Endodermal cell (in vitro differentiated cells): ENCODE measurements around the gene ZNF318. TPM values are rescaled to one million over a fixed set of nuclear protein-coding genes. Genes with fewer than 3 reads are reported as not detected.

ENCODE experiments used
- DNase-seq: peaks from one replicate; pipeline ENCODE4 v3.0.0-alpha.2; 2017
- H3K27ac ChIP-seq: 2 replicates; pipeline ENCODE4 v1.5.1; 2013; ENCODE audit warnings: mild to moderate bottlenecking, low read depth, low read length, moderate library complexity
- H3K27me3 ChIP-seq: 2 replicates; pipeline ENCODE4 v1.6.1; 2013; ENCODE audit warnings: mild to moderate bottlenecking, low read length, moderate library complexity; ENCODE audit not compliant: insufficient read depth, control insufficient read depth, poor library complexity, severe bottlenecking
- H3K36me3 ChIP-seq: 2 replicates; pipeline ENCODE4 v1.7.0; 2013; ENCODE audit warnings: mild to moderate bottlenecking, low read length, moderate library complexity; ENCODE audit not compliant: control insufficient read depth, insufficient read depth
- H3K4me1 ChIP-seq: one replicate; pipeline ENCODE4 v1.7.0; 2013; ENCODE audit warnings: low read length; ENCODE audit not compliant: control insufficient read depth, insufficient read depth
- H3K4me3 ChIP-seq: 2 replicates; pipeline ENCODE4 v1.5.1; 2013; ENCODE audit warnings: mild to moderate bottlenecking, low read length, moderate library complexity
- H3K9ac ChIP-seq: 2 replicates; pipeline ENCODE4 v1.6.1; 2013; ENCODE audit warnings: mild to moderate bottlenecking, low read length, moderate library complexity; ENCODE audit not compliant: poor library complexity, severe bottlenecking; ENCODE audit errors: extremely low read depth
- H3K9me3 ChIP-seq: 2 replicates; pipeline ENCODE4 v1.6.1; 2013; ENCODE audit warnings: mild to moderate bottlenecking, low read length, moderate library complexity; ENCODE audit not compliant: control insufficient read depth
- H3K27ac Mint-ChIP-seq: 2 replicates; pipeline ENCODE4 v1.8.0; 2020; ENCODE audit warnings: mixed read lengths
- H3K27me3 Mint-ChIP-seq: 2 replicates; pipeline ENCODE4 v1.8.0; 2021; ENCODE audit warnings: mild to moderate bottlenecking, mixed read lengths; ENCODE audit not compliant: insufficient read depth
- H3K36me3 Mint-ChIP-seq: 2 replicates; pipeline ENCODE4 v1.8.0; 2020; ENCODE audit warnings: low read depth, mixed read lengths
- H3K4me1 Mint-ChIP-seq: 2 replicates; pipeline ENCODE4 v1.8.0; 2020; ENCODE audit warnings: mixed read lengths
- H3K4me3 Mint-ChIP-seq: 2 replicates; pipeline ENCODE4 v1.8.0; 2020; ENCODE audit warnings: mild to moderate bottlenecking, moderate library complexity, mixed read lengths
- H3K9me3 Mint-ChIP-seq: 2 replicates; pipeline ENCODE4 v1.8.0; 2020; ENCODE audit warnings: mild to moderate bottlenecking, mixed read lengths
- WGBS, 2 experiments: methylation state at CpG; one replicate each; pipeline versions ENCODE4 v1.1.5 to v1.1.7; 2013; ENCODE audit warnings: missing lambda C conversion rate in 2 of 2, mixed read lengths in 1 of 2; ENCODE audit not compliant: insufficient coverage in 1 of 2, insufficient read length in 1 of 2; 5-methylcytosine and 5-hydroxymethylcytosine counted together
- total RNA-seq, 2 donors: library from RNA; stranded (reverse); fragmentation: NEBNext Ultra II Directional in 1 of 2; extraction: Animal tissue kit (Norgen Biotek cat#: 25700) in 1 of 2; gene quantifications; 2 replicates in 1 of 2; 3 replicates in 1 of 2; pipeline ENCODE4 v1.2.1, GENCODE V29; 2021
- TF ChIP-seq, protein P1 (sequence below): fragments of 200-600 bp; sonication (generic); conservative IDR thresholded peaks from 2 replicates; pipeline ENCODE4 v1.5.0; 2021; ENCODE audit warnings: antibody characterized with exemption, mild to moderate bottlenecking

The ZNF318 gene
- total RNA-seq, 2 donors from 2014 or later: 21.3 to 26.4 TPM

DNA sequence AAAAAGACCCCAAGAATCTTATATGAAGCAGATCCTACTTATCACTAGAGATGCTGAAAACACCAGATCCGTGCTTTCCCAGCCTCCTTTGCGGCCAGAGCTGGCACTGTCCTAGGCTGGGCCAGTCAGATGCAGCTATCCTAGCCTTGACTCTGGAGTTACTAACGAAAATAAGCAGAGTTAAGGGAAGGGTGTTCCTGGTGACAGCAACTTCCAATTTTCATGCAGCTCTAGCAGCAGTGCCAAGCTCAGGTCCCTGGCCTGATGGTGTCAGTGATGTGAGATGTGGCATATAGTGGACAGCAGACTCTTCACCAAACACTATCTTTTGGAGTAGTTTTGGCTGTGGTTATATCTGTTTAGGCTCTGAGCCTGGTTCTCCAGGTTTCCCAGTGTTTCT is 32.3 kb upstream of the ZNF318 start:
- Histone ChIP-seq H3K4me3 (no peak overlapping the region), H3K27ac (no peak overlapping the region), H3K36me3 (no peaks in the 10 kb centered on the region), H3K9ac (no peak overlapping the region), H3K27me3 (peaks cover 14% of the 10 kb centered on the region), H3K9me3 (no peaks in the 10 kb centered on the region), H3K4me1 (no peaks in the 10 kb centered on the region)
- Mint-ChIP-seq H3K27me3 (peaks cover 4% of the 10 kb centered on the region), H3K4me1 (peaks cover 1% of the 10 kb centered on the region), H3K4me3 (no peak overlapping the region), H3K9me3 (no peaks in the 10 kb centered on the region), H3K36me3 (no peaks in the 10 kb centered on the region), H3K27ac (no peak overlapping the region)
- WGBS, 2 experiments: 93 to 96% methylated on average over 2 to 3 of the region's 3 CpGs
- TF ChIP-seq, protein P1, sequence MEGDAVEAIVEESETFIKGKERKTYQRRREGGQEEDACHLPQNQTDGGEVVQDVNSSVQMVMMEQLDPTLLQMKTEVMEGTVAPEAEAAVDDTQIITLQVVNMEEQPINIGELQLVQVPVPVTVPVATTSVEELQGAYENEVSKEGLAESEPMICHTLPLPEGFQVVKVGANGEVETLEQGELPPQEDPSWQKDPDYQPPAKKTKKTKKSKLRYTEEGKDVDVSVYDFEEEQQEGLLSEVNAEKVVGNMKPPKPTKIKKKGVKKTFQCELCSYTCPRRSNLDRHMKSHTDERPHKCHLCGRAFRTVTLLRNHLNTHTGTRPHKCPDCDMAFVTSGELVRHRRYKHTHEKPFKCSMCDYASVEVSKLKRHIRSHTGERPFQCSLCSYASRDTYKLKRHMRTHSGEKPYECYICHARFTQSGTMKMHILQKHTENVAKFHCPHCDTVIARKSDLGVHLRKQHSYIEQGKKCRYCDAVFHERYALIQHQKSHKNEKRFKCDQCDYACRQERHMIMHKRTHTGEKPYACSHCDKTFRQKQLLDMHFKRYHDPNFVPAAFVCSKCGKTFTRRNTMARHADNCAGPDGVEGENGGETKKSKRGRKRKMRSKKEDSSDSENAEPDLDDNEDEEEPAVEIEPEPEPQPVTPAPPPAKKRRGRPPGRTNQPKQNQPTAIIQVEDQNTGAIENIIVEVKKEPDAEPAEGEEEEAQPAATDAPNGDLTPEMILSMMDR: no peak
- no peak for DNase-seq

DNA sequence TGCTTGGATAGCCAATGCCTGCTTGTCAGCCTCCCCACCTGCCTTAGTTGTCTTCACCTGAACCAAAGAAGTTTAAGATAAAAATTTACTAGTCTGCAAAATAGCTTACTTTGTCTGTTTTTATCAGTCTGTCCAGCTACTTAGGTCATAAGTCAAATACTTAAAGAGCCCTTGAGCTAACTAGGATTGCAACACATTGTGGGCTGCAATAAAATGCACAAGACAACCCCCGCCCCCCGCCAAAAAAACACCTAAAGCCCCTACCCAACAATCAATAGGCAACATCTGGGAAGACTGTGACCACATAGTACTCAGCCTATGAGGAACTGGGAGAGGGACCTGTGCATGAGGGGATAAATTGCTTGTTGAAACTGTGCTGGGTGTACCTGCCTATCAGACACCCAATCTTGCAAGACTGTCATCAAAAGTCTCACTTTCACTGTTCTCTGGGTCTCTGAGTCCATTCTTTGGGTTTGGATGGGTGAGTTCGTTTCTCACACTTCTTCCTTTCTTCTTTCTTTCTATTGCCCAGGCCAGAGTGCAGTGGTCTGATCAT is 30.6 kb upstream of the ZNF318 start:
- Mint-ChIP-seq H3K4me3 (no peak overlapping the region), H3K4me1 (peaks cover 7% of the 10 kb centered on the region), H3K27me3 (peaks cover 2% of the 10 kb centered on the region), H3K36me3 (no peaks in the 10 kb centered on the region), H3K27ac (no peak overlapping the region), H3K9me3 (no peaks in the 10 kb centered on the region)
- Histone ChIP-seq H3K36me3 (no peaks in the 10 kb centered on the region), H3K4me3 (no peak overlapping the region), H3K4me1 (no peaks in the 10 kb centered on the region), H3K27me3 (peaks cover 7% of the 10 kb centered on the region), H3K9ac (no peak overlapping the region), H3K9me3 (no peaks in the 10 kb centered on the region), H3K27ac (no peak overlapping the region)
- 83 to 96% methylated on average over 1 to 3 of the region's 3 CpGs for WGBS, 2 experiments
- TF ChIP-seq, protein P1: no peak
- DNase-seq: no peak

DNA sequence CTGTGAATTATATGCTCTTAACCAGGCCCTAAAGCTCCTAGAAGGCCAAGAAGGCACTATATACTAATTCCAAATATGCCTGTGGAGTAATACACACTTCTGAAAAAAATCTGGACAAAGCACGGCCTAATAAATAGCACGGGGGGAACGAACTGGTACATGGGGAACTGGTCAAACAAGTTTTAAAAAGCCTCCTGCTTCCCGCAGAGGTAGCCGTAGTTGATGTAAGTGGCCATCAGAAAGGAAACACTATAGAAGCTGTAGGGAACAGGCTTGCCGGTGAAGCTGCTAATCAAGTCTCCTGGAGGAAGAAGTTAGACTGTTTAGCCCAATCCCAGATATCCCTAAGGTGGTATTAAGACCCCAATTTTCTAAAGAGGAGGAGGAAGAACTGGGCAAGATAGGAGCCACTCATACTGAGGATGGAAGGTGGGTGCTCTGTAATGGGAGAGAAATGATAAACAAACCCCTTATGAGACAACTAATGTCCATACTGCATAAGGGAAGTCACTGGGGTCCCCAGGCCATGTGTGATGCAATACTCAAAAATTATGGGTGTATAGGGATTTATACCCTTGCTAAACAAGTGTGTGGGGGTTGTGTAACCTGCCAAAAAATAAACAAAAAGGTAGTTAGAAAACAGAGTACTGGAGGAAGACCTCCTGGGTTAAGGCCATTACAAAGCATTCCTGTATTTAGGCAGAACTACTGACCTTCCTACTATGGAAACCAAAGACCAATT is 27.1 kb upstream of the ZNF318 start:
- Mint-ChIP-seq H3K27ac (no peak overlapping the region), H3K4me1 (peaks cover 9% of the 10 kb centered on the region)
- DNase-seq: no peak

More for the DNA sequence above, 27.1 kb upstream of the ZNF318 start:
- Mint-ChIP-seq H3K4me3 (no peak overlapping the region), H3K36me3 (no peaks in the 10 kb centered on the region), H3K9me3 (no peaks in the 10 kb centered on the region), H3K27me3 (peaks cover 5% of the 10 kb centered on the region)
- Histone ChIP-seq H3K36me3 (no peaks in the 10 kb centered on the region), H3K27ac (peak overlapping the region; percentile 36), H3K4me1 (peaks cover under 1% of the 10 kb centered on the region), H3K9me3 (no peaks in the 10 kb centered on the region), H3K4me3 (no peak overlapping the region), H3K27me3 (no peaks in the 10 kb centered on the region), H3K9ac (no peak overlapping the region)
- WGBS, 2 experiments: 89 to 91% methylated on average over 6 of the region's 6 CpGs
- TF ChIP-seq, protein P1: no peak
